ENCODE results near the gene SEMA3F. TPM values are rescaled to one million over a fixed set of nuclear protein-coding genes. Genes with fewer than 3 reads are reported as not detected.

The SEMA3F gene
- total RNA-seq, 4 donors from 2014 or later, result 5.2 to 40.1 (median 7.5) TPM

DNA sequence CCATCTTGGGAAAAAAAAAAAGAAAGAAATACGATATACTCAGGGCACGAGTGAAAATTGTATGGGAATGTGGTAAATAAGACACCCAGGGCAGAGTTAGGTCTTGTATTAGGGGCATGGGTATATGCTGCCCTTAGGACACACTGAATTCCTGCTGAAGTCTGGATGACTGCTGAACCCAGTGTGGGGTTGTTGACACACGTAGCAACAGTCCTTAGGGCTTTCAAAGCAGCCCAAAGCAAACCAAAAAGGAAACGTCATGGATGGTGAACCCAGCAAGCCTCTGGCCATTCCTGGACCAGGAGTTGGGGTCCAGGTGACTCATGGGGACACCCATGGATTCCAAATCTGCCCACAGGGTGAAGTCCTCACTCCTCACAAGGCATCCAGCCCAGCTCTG lies 27.1 kb upstream of the SEMA3F start:
- Histone ChIP-seq H3K27ac (no peak overlapping the region), H3K4me1 (peaks cover 0 to 2% of the 10 kb centered on the region in 2 donors), H3K36me3 (no peaks in the 10 kb centered on the region), H3K4me3 (no peak overlapping the region), H3K9me3 (no peaks in the 10 kb centered on the region), H3K27me3 (no peaks in the 10 kb centered on the region)
- DNase-seq, result no peak
- TF ChIP-seq POLR2A (IDR thresholded peaks at IDR 0.05), result no peak
- TF ChIP-seq, protein P1, sequence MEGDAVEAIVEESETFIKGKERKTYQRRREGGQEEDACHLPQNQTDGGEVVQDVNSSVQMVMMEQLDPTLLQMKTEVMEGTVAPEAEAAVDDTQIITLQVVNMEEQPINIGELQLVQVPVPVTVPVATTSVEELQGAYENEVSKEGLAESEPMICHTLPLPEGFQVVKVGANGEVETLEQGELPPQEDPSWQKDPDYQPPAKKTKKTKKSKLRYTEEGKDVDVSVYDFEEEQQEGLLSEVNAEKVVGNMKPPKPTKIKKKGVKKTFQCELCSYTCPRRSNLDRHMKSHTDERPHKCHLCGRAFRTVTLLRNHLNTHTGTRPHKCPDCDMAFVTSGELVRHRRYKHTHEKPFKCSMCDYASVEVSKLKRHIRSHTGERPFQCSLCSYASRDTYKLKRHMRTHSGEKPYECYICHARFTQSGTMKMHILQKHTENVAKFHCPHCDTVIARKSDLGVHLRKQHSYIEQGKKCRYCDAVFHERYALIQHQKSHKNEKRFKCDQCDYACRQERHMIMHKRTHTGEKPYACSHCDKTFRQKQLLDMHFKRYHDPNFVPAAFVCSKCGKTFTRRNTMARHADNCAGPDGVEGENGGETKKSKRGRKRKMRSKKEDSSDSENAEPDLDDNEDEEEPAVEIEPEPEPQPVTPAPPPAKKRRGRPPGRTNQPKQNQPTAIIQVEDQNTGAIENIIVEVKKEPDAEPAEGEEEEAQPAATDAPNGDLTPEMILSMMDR (IDR thresholded peaks at IDR 0.05 in 4 of 5, conservative IDR thresholded peaks at IDR 0.05 in 1 of 5), result no peak
- in situ Hi-C loops (cut with MboI; ENCODE audit: low sequenced_read_pairs in 4 of 4) (loop anchor here in 1 of 4 donors (10.0 kb wide), 1 partner anchor 57 kb away; no protein-coding TSS in a partner anchor), intact Hi-C loops (cut with DNase I; ENCODE audit: low total_unique reads) (no loop called here)
- ATAC-seq, result no peak

DNA sequence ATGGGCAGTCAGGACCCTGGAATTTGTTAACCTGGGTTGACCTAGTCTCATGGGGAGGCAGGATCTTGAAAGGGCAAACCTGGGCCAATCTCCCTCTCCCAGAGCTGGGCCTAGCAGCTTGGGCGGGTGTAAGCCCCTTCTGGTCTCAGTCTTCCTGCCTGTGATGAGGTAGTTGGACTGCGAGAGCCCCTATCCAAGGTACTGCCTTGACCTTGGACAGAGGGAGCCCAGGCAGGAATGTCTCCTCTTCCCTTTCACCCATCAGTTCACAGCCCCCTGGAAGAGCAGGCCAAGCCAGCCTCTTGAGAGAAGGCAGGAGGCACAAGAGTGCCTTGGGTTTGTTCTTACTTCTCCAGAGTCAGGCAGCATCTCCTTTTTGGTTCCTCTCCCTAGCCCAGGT lies 24.7 kb upstream of the SEMA3F start:
- TF ChIP-seq POLR2A (IDR thresholded peaks at IDR 0.05), result no peak
- TF ChIP-seq, protein P1 (IDR thresholded peaks at IDR 0.05 in 4 of 5, conservative IDR thresholded peaks at IDR 0.05 in 1 of 5), result no peak
- DNase-seq (no peak), ATAC-seq (no peak)
- H3K27ac ChIP-seq, result no peak overlapping the region
- intact Hi-C loops (cut with DNase I; ENCODE audit: low total_unique reads), result no loop called here
- no peaks in the 10 kb centered on the region for H3K9me3 ChIP-seq
- in situ Hi-C loops (cut with MboI; ENCODE audit: low sequenced_read_pairs in 4 of 4), result no loop called here
- H3K36me3 ChIP-seq, result no peaks in the 10 kb centered on the region
- peaks cover 0 to 2% of the 10 kb centered on the region in 2 donors for H3K4me1 ChIP-seq
- H3K27me3 ChIP-seq, result no peaks in the 10 kb centered on the region
- H3K4me3 ChIP-seq, result no peak overlapping the region

DNA sequence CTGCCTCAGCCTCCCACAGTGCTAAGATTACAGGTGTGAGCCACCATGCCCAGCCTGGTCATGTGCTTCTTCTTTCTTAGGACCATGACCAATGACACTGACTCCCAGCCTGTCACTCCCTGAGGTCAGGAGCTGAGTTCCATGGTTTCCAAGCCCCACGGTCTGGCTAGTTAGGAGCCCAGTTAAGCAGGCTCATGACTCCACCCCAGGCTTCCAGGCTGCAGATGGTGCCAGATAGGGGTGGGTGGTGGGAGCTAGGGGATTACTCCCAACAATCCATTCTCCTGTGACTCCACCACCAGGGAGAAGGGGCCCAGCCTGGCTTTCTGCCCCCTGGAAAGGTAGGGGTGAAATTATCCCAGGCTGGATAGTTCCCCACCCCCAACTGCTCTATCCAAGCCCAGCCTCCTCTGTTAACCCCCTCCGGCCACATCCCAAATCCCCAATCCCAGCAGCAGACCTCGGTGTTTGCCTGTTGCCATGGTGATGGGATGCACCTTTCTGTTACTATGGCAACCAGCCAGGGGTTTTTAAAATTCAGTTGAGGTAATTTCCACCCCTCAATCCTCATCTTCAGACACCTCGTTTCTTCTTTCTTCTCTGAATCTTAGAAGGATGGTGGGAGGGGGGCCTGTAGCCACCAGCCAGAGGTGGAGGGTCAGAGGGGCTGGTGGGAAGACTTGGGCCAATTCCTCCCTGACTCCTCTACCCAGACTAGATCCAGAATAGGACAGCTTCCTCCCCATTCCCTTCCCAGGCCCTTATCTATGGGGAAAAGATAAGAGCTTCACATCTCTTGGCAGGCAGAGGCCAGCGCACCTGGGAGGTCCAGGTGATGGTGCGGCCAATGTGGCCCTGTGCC lies 22.5 kb upstream of the SEMA3F start:
- no peaks in the 10 kb centered on the region for H3K9me3 ChIP-seq
- intact Hi-C loops (cut with DNase I; ENCODE audit: low total_unique reads) (no loop called here), in situ Hi-C loops (cut with MboI; ENCODE audit: low sequenced_read_pairs in 4 of 4) (no loop called here)
- H3K36me3 ChIP-seq, result no peaks in the 10 kb centered on the region
- no peaks in the 10 kb centered on the region for H3K27me3 ChIP-seq
- H3K27ac ChIP-seq, result no peak overlapping the region
- peaks cover 7 to 12% of the 10 kb centered on the region in 2 donors for H3K4me1 ChIP-seq
- ATAC-seq, result no peak
- DNase-seq, result no peak
- no peak overlapping the region for H3K4me3 ChIP-seq
- TF ChIP-seq, protein P1 (IDR thresholded peaks at IDR 0.05 in 4 of 5, conservative IDR thresholded peaks at IDR 0.05 in 1 of 5), result no peak
- TF ChIP-seq POLR2A (IDR thresholded peaks at IDR 0.05), result no peak

DNA sequence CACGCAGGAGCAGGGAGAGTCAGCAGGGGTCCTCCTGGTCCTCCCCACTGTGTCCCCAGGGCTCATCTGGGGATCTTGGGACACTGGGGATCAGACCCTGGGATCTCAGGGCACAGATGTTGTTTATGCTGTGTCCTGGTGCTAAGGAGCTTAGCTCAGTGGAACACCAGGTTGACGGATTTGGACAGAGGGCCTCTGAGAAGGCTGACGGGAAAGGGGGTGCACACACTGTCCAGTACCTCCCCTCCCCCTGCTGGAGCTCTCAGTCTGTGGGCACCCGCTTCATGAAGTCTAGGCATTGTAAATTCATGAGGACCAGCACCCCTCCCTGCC lies 21.9 kb upstream of the SEMA3F start:
- Histone ChIP-seq H3K4me3 (no peak overlapping the region), H3K27me3 (no peaks in the 10 kb centered on the region), H3K4me1 (peaks cover 7 to 12% of the 10 kb centered on the region in 2 donors), H3K9me3 (no peaks in the 10 kb centered on the region), H3K36me3 (no peaks in the 10 kb centered on the region), H3K27ac (no peak overlapping the region)
- ATAC-seq, result no peak
- intact Hi-C loops (cut with DNase I; ENCODE audit: low total_unique reads) (no loop called here), in situ Hi-C loops (cut with MboI; ENCODE audit: low sequenced_read_pairs in 4 of 4) (no loop called here)
- TF ChIP-seq POLR2A (IDR thresholded peaks at IDR 0.05), result no peak
- TF ChIP-seq, protein P1 (IDR thresholded peaks at IDR 0.05 in 4 of 5, conservative IDR thresholded peaks at IDR 0.05 in 1 of 5), result no peak
- no peak for DNase-seq

All from gastrocnemius medialis (tissue), 4 donors.